K562 (cell line): ENCODE results near the gene TDRD3. TPM values are rescaled to one million over a fixed set of nuclear protein-coding genes. Genes with fewer than 3 reads are reported as not detected.

ENCODE experiments used
- ATAC-seq: fragments of 200-7000 bp; cut with Tn5 transposase; 3 replicates; pipeline ENCODE4 v1.9.1; 2020; ENCODE audit warnings: moderate library complexity
- BruUV-seq: library from RNA; stranded (reverse); fragments of 400-500 nt; replicated peaks from 2 replicates; lab custom pipeline; 2021; lab: Mats Ljungman, UMichigan
- CTCF ChIA-PET: fragments of 300-600 bp; formaldehyde crosslinking; extraction: SDS; loops from one replicate; lab custom pipeline; 2021; ENCODE audit warnings: low intra/inter-chr PET ratio; lab: Yijun Ruan, JAX
- POLR2A ChIA-PET: fragments of 300-600, 350-650 bp; sonication (Branson Sonifier 250); formaldehyde crosslinking; extraction: SDS; loops from one replicate; lab custom pipeline; 2021; ENCODE audit warnings: antibody characterized with exemption, inconsistent platforms; lab: Yijun Ruan, JAX
- DNase-seq, 4 experiments: peaks; one replicate each; pipeline versions ENCODE4 v3.0.0 to v3.0.0-alpha.2; 2011 to 2018; ENCODE audit warnings: low spot score in 3 of 4, mixed read lengths in 3 of 4; ENCODE audit errors: extremely low read depth in 1 of 4
- FAIRE-seq: peaks from 2 replicates; lab custom pipeline; 2011; peaks lifted over from hg19 to GRCh38; lab: Jason Lieb, UNC
- H2AFZ ChIP-seq: 2 replicates; pipeline ENCODE4 v1.6.0; 2011; ENCODE audit warnings: low read depth, low read length, control low read depth, inconsistent platforms
- H3K27ac ChIP-seq: fragments of 200-600 bp; 3 replicates; pipeline ENCODE4 v1.8.0; 2011; ENCODE audit warnings: low read depth, mild to moderate bottlenecking, control low read depth, inconsistent platforms, low read length, moderate library complexity, mixed read lengths; ENCODE audit errors: extremely low read depth
- H3K27me3 ChIP-seq, 2 experiments: fragments of 300-600 bp in 1 of 2; 2 replicates in 1 of 2; 3 replicates in 1 of 2; pipeline versions ENCODE4 v1.6.0 to v1.8.0; 2011; ENCODE audit warnings: inconsistent platforms in 2 of 2, low read length in 2 of 2, mild to moderate bottlenecking in 1 of 2, mixed read lengths in 1 of 2, moderate library complexity in 1 of 2; ENCODE audit not compliant: control insufficient read depth in 2 of 2, insufficient read depth in 2 of 2
- H3K36me3 ChIP-seq: fragments of 300-600 bp; 3 replicates; pipeline ENCODE4 v1.8.0; 2011; ENCODE audit warnings: mild to moderate bottlenecking, low read length, inconsistent platforms; ENCODE audit not compliant: control insufficient read depth, insufficient read depth
- H3K4me1 ChIP-seq, 2 experiments: fragments of 200-600 bp in 1 of 2; replicated peaks in 1 of 2; 2 replicates in 1 of 2; 3 replicates in 1 of 2; pipeline versions ENCODE4 v1.5.1 to v1.8.0; 2011; ENCODE audit warnings: inconsistent platforms in 2 of 2, low read length in 2 of 2, mild to moderate bottlenecking in 1 of 2, mixed read lengths in 1 of 2, moderate library complexity in 1 of 2; ENCODE audit not compliant: control insufficient read depth in 2 of 2, insufficient read depth in 2 of 2
- H3K4me2 ChIP-seq: 2 replicates; pipeline ENCODE4 v1.6.1; 2011; ENCODE audit warnings: low read length, control low read depth, inconsistent platforms, mixed read lengths; ENCODE audit not compliant: insufficient read depth
- H3K4me3 ChIP-seq: fragments of 200-600 bp; sonication (generic), shearing (Covaris generic); 2 replicates; pipeline ENCODE4 v1.5.1; 2016; ENCODE audit warnings: control low read depth, inconsistent platforms
- H3K79me2 ChIP-seq: fragments of 200-600 bp; 3 replicates; pipeline ENCODE4 v1.8.0; 2011; ENCODE audit warnings: low read length, inconsistent platforms; ENCODE audit not compliant: control insufficient read depth, insufficient read depth
- H3K9ac ChIP-seq, 2 experiments: 2 replicates each; pipeline versions ENCODE4 v1.6.0 to v1.6.1; 2011; ENCODE audit warnings: low read depth in 2 of 2, low read length in 2 of 2, control low read depth in 1 of 2, inconsistent platforms in 1 of 2, mild to moderate bottlenecking in 1 of 2, mixed read lengths in 1 of 2; ENCODE audit not compliant: insufficient read depth in 1 of 2
- H3K9me1 ChIP-seq: one replicate; pipeline ENCODE4 v1.6.0; 2011; ENCODE audit warnings: inconsistent platforms, mild to moderate bottlenecking, low read length, moderate library complexity; ENCODE audit not compliant: control insufficient read depth, insufficient read depth
- H3K9me3 ChIP-seq: replicated peaks from 2 replicates; pipeline ENCODE4 v1.5.1; 2011; ENCODE audit warnings: low read depth, low read length, inconsistent platforms; ENCODE audit not compliant: control insufficient read depth, insufficient read depth
- H4K20me1 ChIP-seq: replicated peaks from 2 replicates; pipeline ENCODE4 v1.6.1; 2011; ENCODE audit warnings: low read length, inconsistent platforms, mixed read lengths; ENCODE audit not compliant: control insufficient read depth, insufficient read depth
- BRD9 ChIP-seq: fragments of 450-650 bp; IDR thresholded peaks from 2 replicates; pipeline ENCODE4 v1.6.1; 2018; ENCODE audit warnings: low read depth; ENCODE audit not compliant: partially characterized antibody
- DEAF1 ChIP-seq: fragments of 450-650 bp; formaldehyde crosslinking; IDR thresholded peaks from 2 replicates; pipeline ENCODE4 v1.4.0; 2020; ENCODE audit warnings: mild to moderate bottlenecking, moderate library complexity
- FOXK2 ChIP-seq, 2 experiments: fragments of 450-650 bp; IDR thresholded peaks in 1 of 2; conservative IDR thresholded peaks in 1 of 2; 2 replicates each; pipeline ENCODE4 v1.6.1; 2016; ENCODE audit warnings: low read depth in 2 of 2, mild to moderate bottlenecking in 1 of 2
- HDAC3 ChIP-seq: fragments of 450-650 bp; IDR thresholded peaks from 2 replicates; pipeline ENCODE4 v1.6.1; 2018; ENCODE audit warnings: borderline replicate concordance, mild to moderate bottlenecking, moderate library complexity; ENCODE audit not compliant: partially characterized antibody
- HEY1 ChIP-seq: fragments of 250-450 bp; sonication (Bioruptor Pico); IDR thresholded peaks from 2 replicates; pipeline ENCODE4 v1.5.0; 2020; ENCODE audit warnings: mild to moderate bottlenecking, moderate library complexity, borderline replicate concordance
- POLR2B ChIP-seq: fragments of 450-650 bp; IDR thresholded peaks from 2 replicates; pipeline ENCODE4 v1.6.1; 2018; ENCODE audit warnings: low read depth; ENCODE audit not compliant: partially characterized antibody
- TEAD1 ChIP-seq, 2 experiments: fragments of 450-650 bp in 1 of 2; sonication (generic) in 1 of 2; formaldehyde crosslinking; IDR thresholded peaks; 2 replicates each; pipeline versions ENCODE4 v1.4.0 to v1.8.0; 2020 to 2022; ENCODE audit warnings: mild to moderate bottlenecking in 2 of 2, missing genetic modification reagents in 1 of 2
- THRA ChIP-seq: fragments of 450-650 bp; IDR thresholded peaks from 2 replicates; pipeline ENCODE4 v1.6.1; 2017; ENCODE audit warnings: mild to moderate bottlenecking, moderate library complexity
- ZBTB2 ChIP-seq: fragments of 450-650 bp; IDR thresholded peaks from 2 replicates; pipeline ENCODE4 v1.6.1; 2016; ENCODE audit warnings: antibody characterized with exemption
- ZBTB5 ChIP-seq: fragments of 450-650 bp; IDR thresholded peaks from 2 replicates; pipeline ENCODE4 v1.6.1; 2017; ENCODE audit warnings: antibody characterized with exemption
- ZC3H8 ChIP-seq: fragments of 450-650 bp; IDR thresholded peaks from 2 replicates; pipeline ENCODE4 v1.6.1; 2017
- WGBS: fragments of 100-300 bp; shearing (Covaris generic); methylation state at CpG from one replicate; pipeline ENCODE4 v1.1.6; 2016; ENCODE audit warnings: low coverage, mixed read lengths; ENCODE audit not compliant: insufficient coverage; ENCODE audit errors: missing lambda C conversion rate; 5-methylcytosine and 5-hydroxymethylcytosine counted together
- in situ Hi-C: fragments of 300-500 bp; cut with MboI; formaldehyde crosslinking; loops from 4 replicates; pipeline ENCODE4 v1.15.0; 2018; ENCODE audit warnings: inconsistent platforms, mixed read lengths
- intact Hi-C: fragments of 100-400 bp; cut with micrococcal nuclease; formaldehyde crosslinking; loops from 2 replicates; pipeline ENCODE4 v1.14.2; 2022
- polyA plus RNA-seq, 8 experiments: library from polyadenylated mRNA; depleted of rRNA in 4 of 8; stranded (reverse) in 5 of 8; unstranded in 3 of 8; fragments of >200 nt; fragmentation: Nextera tagmentation in 2 of 8; fragmentation: Illumina TruSeq in 1 of 8; extraction: Ambion mirVana in 2 of 8; extraction: Trizol in 1 of 8; gene quantifications; 2 replicates each; pipeline versions ENCODE4 v1.2.1 to v1.2.3, GENCODE V29; 2011 to 2014; ENCODE audit warnings: inconsistent platforms in 1 of 8, missing spikeins in 1 of 8
- total RNA-seq, 7 experiments: library from RNA; depleted of rRNA in 6 of 7; stranded (reverse); fragments of >200 nt in 6 of 7; fragmentation: Illumina TruSeq in 2 of 7; extraction: Trizol in 2 of 7; gene quantifications; 2 replicates each; pipeline versions ENCODE4 v1.2.1 to v1.2.3, GENCODE V29; 2011 to 2021; ENCODE audit warnings: low replicate concordance in 1 of 7

The TDRD3 gene
- total and polyA plus RNA-seq, 9 of the 15 experiments (the other 6 are each of a cell fraction or from before 2014, with no cell fraction given), result 3.6 to 16.4 (median 9.5) TPM

- TF ChIP-seq POLR2B, result no peak
- TF ChIP-seq ZBTB5, result no peak
- TF ChIP-seq ZC3H8, result no peak
- TF ChIP-seq HEY1, result no peak
- no peak for TF ChIP-seq HDAC3
- TF ChIP-seq ZBTB2, result no peak
- TF ChIP-seq FOXK2 (conservative IDR thresholded peaks at IDR 0.05 in 1 of 2, IDR thresholded peaks at IDR 0.05 in 1 of 2; ENCODE audit: low read depth in 2 of 2), result no peak
- no peak for TF ChIP-seq THRA
- no peak for TF ChIP-seq DEAF1
- no peak for TF ChIP-seq TEAD1 (CRISPR knock-in tag; IDR thresholded peaks at IDR 0.05)
- no peak for TF ChIP-seq BRD9
- intact Hi-C loops, result no loop called here
- Histone ChIP-seq H3K4me1 (peaks cover 0 to 4% of the 10 kb centered on the region in 2 experiments; a peak in 1 of 5 replicates), H3K9me1 (no peaks in the 10 kb centered on the region), H3K9me3 (no peaks in the 10 kb centered on the region), H4K20me1 (no peaks in the 10 kb centered on the region), H3K4me2 (no peak overlapping the region), H3K27me3 (no peaks in the 10 kb centered on the region), H3K9ac (no peak overlapping the region), H3K79me2 (no peaks in the 10 kb centered on the region), H3K36me3 (no peaks in the 10 kb centered on the region), H3K4me3 (no peak overlapping the region), H3K27ac (no peak overlapping the region), H2AFZ (0 out of 2 replicates have a peak overlapping the region, but pooled peaks have one; percentile 33)
- CTCF ChIA-PET, result no interaction called here
- no peak for ATAC-seq
- no TSS peak for BruUV-seq
- no peak for FAIRE-seq
- POLR2A ChIA-PET, result no interaction called here
- in situ Hi-C loops, result no loop called here
- DNase-seq, result no peak
- 39% methylated on average over 2 of the region's 3 CpGs for WGBS
Measured at GRCh38 chr13:60392131-60392530, 4.9 kb upstream of the TDRD3 start.
